Prostate gland (tissue), 2 donors: ENCODE data around the gene SMIM5.

Experiments used
- POLR2A ChIP-seq: fragments of 450-650 bp; IDR thresholded peaks from one replicate; pipeline ENCODE4 v1.6.1; 2016; ENCODE audit warnings: antibody characterized with exemption, mild to moderate bottlenecking
- TF ChIP-seq, protein P1 (sequence below), 4 experiments: fragments of 200-600 bp in 2 of 4; fragments of 450-650 bp in 2 of 4; sonication (generic) in 2 of 4; IDR thresholded peaks; 1 replicate in 3 of 4; 2 replicates in 1 of 4; pipeline ENCODE4 v1.5.1; 2016 to 2019; ENCODE audit warnings: antibody characterized with exemption in 4 of 4, mild to moderate bottlenecking in 2 of 4, moderate library complexity in 2 of 4

DNA sequence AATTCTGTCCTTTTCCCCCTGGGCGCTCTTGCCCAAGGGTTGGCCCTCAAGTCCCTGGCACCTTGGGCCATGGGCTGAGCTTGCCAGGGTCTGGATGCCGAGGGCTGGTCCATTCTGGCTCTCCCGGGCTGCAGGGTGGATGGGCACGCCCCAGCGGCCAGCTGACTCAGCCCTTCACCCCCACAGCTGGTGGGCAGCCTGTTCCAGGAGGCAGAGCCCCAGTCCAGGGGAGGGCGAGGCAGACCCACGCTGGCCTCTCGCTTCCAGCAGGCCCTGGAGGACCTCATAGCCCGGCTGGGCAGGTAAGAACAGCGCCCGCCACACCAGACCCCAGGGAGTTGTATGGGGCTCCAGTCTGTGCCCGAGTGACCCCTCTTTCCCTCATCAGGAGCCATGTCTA is 30.6 kb upstream of the SMIM5 start:
- TF ChIP-seq, protein P1, sequence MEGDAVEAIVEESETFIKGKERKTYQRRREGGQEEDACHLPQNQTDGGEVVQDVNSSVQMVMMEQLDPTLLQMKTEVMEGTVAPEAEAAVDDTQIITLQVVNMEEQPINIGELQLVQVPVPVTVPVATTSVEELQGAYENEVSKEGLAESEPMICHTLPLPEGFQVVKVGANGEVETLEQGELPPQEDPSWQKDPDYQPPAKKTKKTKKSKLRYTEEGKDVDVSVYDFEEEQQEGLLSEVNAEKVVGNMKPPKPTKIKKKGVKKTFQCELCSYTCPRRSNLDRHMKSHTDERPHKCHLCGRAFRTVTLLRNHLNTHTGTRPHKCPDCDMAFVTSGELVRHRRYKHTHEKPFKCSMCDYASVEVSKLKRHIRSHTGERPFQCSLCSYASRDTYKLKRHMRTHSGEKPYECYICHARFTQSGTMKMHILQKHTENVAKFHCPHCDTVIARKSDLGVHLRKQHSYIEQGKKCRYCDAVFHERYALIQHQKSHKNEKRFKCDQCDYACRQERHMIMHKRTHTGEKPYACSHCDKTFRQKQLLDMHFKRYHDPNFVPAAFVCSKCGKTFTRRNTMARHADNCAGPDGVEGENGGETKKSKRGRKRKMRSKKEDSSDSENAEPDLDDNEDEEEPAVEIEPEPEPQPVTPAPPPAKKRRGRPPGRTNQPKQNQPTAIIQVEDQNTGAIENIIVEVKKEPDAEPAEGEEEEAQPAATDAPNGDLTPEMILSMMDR (IDR thresholded peaks at IDR 0.05), result no peak
- TF ChIP-seq POLR2A, result no peak
